ENCODE measurements around the gene PHKB.

Gene PHKB

GRCh38 chr16:47574091-47575054 lies 113.2 kb downstream of the PHKB start:
- peak; percentile 21 for DNase-seq

GRCh38 chr16:47577029-47577428 lies 115.9 kb downstream of the PHKB start:
- no peak for DNase-seq

- DNase-seq, result no peak
These were observed 116.9 kb downstream of the PHKB start for GRCh38 chr16:47578033-47578432.

- DNase-seq, result no peak
These were observed 117.4 kb downstream of the PHKB start for GRCh38 chr16:47578573-47578972.

GRCh38 chr16:47581114-47581513 lies 120.0 kb downstream of the PHKB start:
- no peak for DNase-seq

- no peak for DNase-seq
These were observed 123.5 kb downstream of the PHKB start for GRCh38 chr16:47584464-47585225.

- no peak for DNase-seq
These were observed 125.0 kb downstream of the PHKB start for GRCh38 chr16:47586121-47586520.

GRCh38 chr16:47590472-47590871 lies 129.3 kb downstream of the PHKB start:
- DNase-seq, result no peak

GRCh38 chr16:47592232-47592631 lies 131.1 kb downstream of the PHKB start:
- no peak for DNase-seq

GRCh38 chr16:47599512-47599911 lies 138.4 kb downstream of the PHKB start:
- no peak for DNase-seq

GRCh38 chr16:47600376-47600775 lies 139.2 kb downstream of the PHKB start:
- DNase-seq, result no peak

- no peak for DNase-seq
These were observed 143.2 kb downstream of the PHKB start for GRCh38 chr16:47604306-47604705.

GRCh38 chr16:47611042-47611441 lies 149.9 kb downstream of the PHKB start:
- DNase-seq, result no peak

GRCh38 chr16:47611848-47612493 lies 150.8 kb downstream of the PHKB start:
- no peak for DNase-seq

GRCh38 chr16:47612711-47613110 lies 151.6 kb downstream of the PHKB start:
- DNase-seq, result no peak

GRCh38 chr16:47613251-47613650 lies 152.1 kb downstream of the PHKB start:
- DNase-seq, result no peak

- DNase-seq, result no peak
These were observed 156.6 kb downstream of the PHKB start for GRCh38 chr16:47617732-47618131.

- DNase-seq, result no peak
These were observed 161.5 kb downstream of the PHKB start for GRCh38 chr16:47622451-47623176.

GRCh38 chr16:47624563-47624962 lies 163.4 kb downstream of the PHKB start:
- no peak for DNase-seq

GRCh38 chr16:47625115-47625567 lies 164.0 kb downstream of the PHKB start:
- no peak for DNase-seq

- no peak for DNase-seq
These were observed 165.1 kb downstream of the PHKB start for GRCh38 chr16:47626246-47626645.

- DNase-seq, result no peak
These were observed 166.0 kb downstream of the PHKB start for GRCh38 chr16:47627085-47627639.

All from CD4-positive, alpha-beta T cell treated with Interleukin-6 for 4 hours (primary cell).